AG10803 (cell line): ENCODE data around the gene HUS1.
A peak's percentile ranks its signal among the peaks of the same experiment; 100 is the strongest.
"Not testable (repeated sequence)": the region's sequence is repeated elsewhere in the genome, so short reads cannot be mapped to it uniquely, and the experiment has no call there.

Experiments
- DNase-seq: peaks from one replicate; pipeline ENCODE4 v3.0.0; 2010; ENCODE audit warnings: low read depth
- H3K4me3 ChIP-seq: 2 replicates; pipeline ENCODE4 v1.5.1; 2011; ENCODE audit warnings: mild to moderate bottlenecking, low read length, control low read depth
- TF ChIP-seq, protein P1 (sequence below): conservative IDR thresholded peaks from 2 replicates; pipeline ENCODE4 v1.5.1; 2011; ENCODE audit warnings: mild to moderate bottlenecking, low read length, control low read depth, inconsistent platforms

HUS1 gene

GRCh38 chr7:47991741-47992311 lies 12.4 kb upstream of the HUS1 start:
- TF ChIP-seq, protein P1, sequence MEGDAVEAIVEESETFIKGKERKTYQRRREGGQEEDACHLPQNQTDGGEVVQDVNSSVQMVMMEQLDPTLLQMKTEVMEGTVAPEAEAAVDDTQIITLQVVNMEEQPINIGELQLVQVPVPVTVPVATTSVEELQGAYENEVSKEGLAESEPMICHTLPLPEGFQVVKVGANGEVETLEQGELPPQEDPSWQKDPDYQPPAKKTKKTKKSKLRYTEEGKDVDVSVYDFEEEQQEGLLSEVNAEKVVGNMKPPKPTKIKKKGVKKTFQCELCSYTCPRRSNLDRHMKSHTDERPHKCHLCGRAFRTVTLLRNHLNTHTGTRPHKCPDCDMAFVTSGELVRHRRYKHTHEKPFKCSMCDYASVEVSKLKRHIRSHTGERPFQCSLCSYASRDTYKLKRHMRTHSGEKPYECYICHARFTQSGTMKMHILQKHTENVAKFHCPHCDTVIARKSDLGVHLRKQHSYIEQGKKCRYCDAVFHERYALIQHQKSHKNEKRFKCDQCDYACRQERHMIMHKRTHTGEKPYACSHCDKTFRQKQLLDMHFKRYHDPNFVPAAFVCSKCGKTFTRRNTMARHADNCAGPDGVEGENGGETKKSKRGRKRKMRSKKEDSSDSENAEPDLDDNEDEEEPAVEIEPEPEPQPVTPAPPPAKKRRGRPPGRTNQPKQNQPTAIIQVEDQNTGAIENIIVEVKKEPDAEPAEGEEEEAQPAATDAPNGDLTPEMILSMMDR, result peak; percentile 76
- peak overlapping the region; percentile 66 for H3K4me3 ChIP-seq
- DNase-seq, result peak; percentile 78

DNA sequence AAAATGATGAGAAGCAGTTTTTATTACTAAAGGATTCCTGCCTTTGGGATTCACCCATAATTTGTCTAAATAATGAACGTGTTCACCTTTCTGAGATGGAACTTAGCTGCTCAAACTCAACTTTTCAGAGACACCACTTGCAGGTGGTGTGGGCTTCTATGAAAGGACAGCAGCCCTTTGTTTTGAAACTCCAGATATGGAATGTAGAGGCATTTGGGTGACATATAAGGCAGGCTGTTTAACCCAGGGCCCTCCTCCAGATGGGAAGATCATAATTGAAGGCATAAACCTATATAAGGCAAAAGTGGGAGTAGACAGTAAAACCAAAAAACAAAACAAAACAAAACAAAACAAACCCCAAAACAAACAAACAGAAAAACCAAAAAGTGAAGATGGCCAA lies 11.9 kb upstream of the HUS1 start:
- no peak overlapping the region for H3K4me3 ChIP-seq
- TF ChIP-seq, protein P1, result no peak
- DNase-seq, result no peak

GRCh38 chr7:47990592-47990991 lies 11.2 kb upstream of the HUS1 start:
- DNase-seq, result no peak
- no peak overlapping the region for H3K4me3 ChIP-seq
- TF ChIP-seq, protein P1, result no peak

DNA sequence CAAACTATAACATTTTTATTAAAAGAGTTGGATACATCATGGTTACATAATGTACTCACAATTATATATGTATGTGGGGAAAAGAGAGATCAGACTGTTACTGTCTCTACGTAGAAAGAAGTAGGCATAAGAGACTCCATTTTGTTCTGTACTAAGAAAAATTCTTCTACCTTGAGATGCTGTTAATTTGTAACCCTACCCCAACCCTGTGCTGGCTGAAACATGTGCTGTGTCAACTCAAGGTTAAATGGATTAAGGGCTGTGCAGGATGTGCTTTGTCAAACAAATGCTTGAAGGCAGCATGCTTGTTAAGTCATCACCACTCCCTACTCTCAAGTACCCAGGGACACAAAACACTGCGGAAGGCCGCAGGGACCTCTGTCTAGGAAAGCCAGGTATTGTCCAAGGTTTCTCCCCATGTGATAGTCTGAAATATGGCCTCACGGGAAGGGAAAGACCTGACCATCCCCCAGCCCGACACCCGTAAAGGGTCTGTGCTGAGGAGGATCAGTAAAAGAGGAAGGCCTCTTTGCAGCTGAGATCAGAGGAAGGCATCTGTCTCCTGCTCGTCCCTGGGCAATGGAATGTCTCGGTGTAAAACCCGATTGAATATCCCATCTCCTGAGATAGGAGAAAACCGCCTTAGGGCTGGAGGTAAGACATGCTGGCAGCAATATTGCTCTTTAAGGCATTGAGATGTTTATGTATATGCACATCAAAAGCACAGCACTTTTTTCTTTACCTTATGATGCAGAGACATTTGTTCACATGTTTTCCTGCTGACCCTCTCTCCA lies 10.4 kb upstream of the HUS1 start:
- DNase-seq, H3K4me3 ChIP-seq: not testable (repeated sequence)

- no peak overlapping the region for H3K4me3 ChIP-seq
- TF ChIP-seq, protein P1, result peak; percentile 53
- DNase-seq, result no peak
Observed at GRCh38 chr7:47988496-47989386, 9.3 kb upstream of the HUS1 start.

DNA sequence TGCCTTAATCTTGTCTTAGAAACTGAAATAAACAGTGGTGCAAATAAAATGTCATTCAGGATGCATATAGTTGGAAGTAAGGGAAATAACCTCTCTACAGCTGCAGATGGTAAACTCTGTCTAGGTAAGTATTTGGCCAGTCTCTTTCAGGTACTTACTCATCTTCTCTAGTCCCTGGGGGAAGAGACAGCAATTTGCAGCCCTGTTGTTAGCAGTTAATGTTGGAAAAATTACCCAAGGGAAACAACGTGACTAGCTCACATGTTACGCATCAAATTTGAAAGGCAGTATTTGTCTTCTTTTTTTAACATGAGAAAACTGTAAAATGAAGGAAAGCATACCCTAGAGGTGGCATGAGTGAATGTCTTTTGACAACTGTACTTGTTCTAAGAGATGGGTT lies 3.2 kb upstream of the HUS1 start:
- TF ChIP-seq, protein P1, result 0 out of 2 replicates have a peak, but pooled peaks have one; percentile 3
- no peak overlapping the region for H3K4me3 ChIP-seq
- no peak for DNase-seq

DNA sequence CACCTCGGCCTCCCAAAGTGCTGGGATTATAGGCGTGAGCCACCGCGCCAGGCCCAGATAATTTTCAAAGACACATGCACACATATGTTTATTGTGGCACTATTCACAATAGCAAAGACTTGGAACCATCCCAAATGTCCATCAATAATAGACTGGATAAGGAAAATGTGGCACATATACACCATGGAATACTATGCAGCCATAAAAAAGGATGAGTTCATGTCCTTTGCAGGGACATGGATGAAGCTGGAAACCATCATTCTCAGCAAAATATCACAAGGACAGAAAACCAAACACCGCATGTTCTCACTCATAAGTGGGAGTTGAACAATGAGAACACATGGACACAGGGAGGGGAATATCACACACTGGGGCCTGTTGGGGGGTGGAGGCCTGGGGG lies 1.2 kb upstream of the HUS1 start:
- H3K4me3 ChIP-seq, DNase-seq: not testable (repeated sequence)
